ENCODE results near the gene CTU2. TPM values are rescaled to one million over a fixed set of nuclear protein-coding genes. Genes with fewer than 3 reads are reported as not detected.
A peak's percentile ranks its signal among the peaks of the same experiment; 100 is the strongest.
"Not testable (repeated sequence)": the region's sequence is repeated elsewhere in the genome, so short reads cannot be mapped to it uniquely, and the experiment has no call there.

CTU2 gene
- total RNA-seq, 4 donors from 2014 or later, result 7.7 to 21.2 (median 13.6) TPM

- no peaks in the 10 kb centered on the region for H3K27me3 ChIP-seq
- peak overlapping the region; percentile 55 to 84 (median 57) for H3K27ac ChIP-seq
- no peaks in the 10 kb centered on the region for H3K36me3 ChIP-seq
- no peaks in the 10 kb centered on the region for H3K9me3 ChIP-seq
- TF ChIP-seq POLR2A (IDR thresholded peaks at IDR 0.05), result no peak
- no peak for TF ChIP-seq CTCF (IDR thresholded peaks at IDR 0.05)
- 3% methylated on average over 35 to 37 of the region's 49 CpGs for WGBS, 2 donors
- H3K4me3 ChIP-seq (replicated peaks in 1 of 3), result peak overlapping the region; percentile 82 to 97 (median 93)
- H3K4me1 ChIP-seq, result peaks cover 5 to 10% of the 10 kb centered on the region in 2 donors
- peak in 1 of 2 donors; percentile 47 for DNase-seq
- intact Hi-C loops (cut with DNase I), result no loop called here
Measured at GRCh38 chr16:88662222-88662842, 44.0 kb upstream of the CTU2 start.

GRCh38 chr16:88662843-88663606, 43.3 kb upstream of the CTU2 start, which contains the start of gene MVD:
TSS of gene MVD (minus strand) at chr16:88663091. CDS start at chr16:88663080, 11 bp downstream.
- Histone ChIP-seq H3K4me3 (replicated peaks in 1 of 3) (peak within 1 kb of the TSS; percentile 82 to 97 (median 93)), H3K9me3 (no peaks in the 10 kb centered on the region), H3K27me3 (no peaks in the 10 kb centered on the region), H3K4me1 (peaks cover 5 to 10% of the 10 kb centered on the region in 2 donors), H3K36me3 (no peaks in the 10 kb centered on the region), H3K27ac (peak within 1 kb of the TSS; percentile 55 to 84 (median 57))
- TF ChIP-seq CTCF (IDR thresholded peaks at IDR 0.05) (peak in 1 of 6 experiments; percentile 1), POLR2A (IDR thresholded peaks at IDR 0.05) (peak; percentile 62 to 91)
- DNase-seq, result peak; percentile 98
- intact Hi-C loops (cut with DNase I), result no loop called here
- 1 to 2% methylated on average over 20 to 22 of the region's 88 CpGs for WGBS, 2 donors

DNA sequence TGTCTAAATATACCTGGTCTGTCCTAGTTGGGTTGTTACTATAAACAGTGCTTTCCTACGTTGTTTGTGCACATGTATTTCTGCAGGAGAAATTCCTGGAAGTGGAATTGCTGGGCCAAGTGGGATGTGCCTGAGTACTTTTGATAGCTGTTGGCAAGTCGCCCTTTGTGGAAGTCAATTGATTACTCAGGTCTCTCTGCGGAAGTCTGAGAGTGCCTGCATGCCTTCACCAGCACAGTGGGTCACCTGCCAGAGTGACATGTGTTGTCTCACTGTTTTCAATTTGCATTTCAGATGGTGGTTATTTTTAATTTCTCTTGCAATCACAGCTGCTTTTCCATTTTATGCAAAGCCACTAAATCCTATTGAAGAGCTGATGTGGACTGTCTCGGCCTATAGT, 41.2 kb upstream of the CTU2 start:
- Histone ChIP-seq H3K27ac (peak overlapping the region in 1 of 3 donors; percentile 1), H3K36me3 (no peaks in the 10 kb centered on the region), H3K9me3 (no peaks in the 10 kb centered on the region), H3K27me3 (no peaks in the 10 kb centered on the region), H3K4me3 (replicated peaks in 1 of 3) (no peak overlapping the region), H3K4me1 (peaks cover 5 to 10% of the 10 kb centered on the region in 2 donors)
- DNase-seq, result peak; percentile 18 to 41
- intact Hi-C loops (cut with DNase I), result no loop called here
- no peak for TF ChIP-seq CTCF (IDR thresholded peaks at IDR 0.05)
- TF ChIP-seq POLR2A (IDR thresholded peaks at IDR 0.05), result no peak
- WGBS, 2 donors, result 55 to 66% methylated on average over 4 of the region's 4 CpGs

GRCh38 chr16:88665570-88665969, 40.7 kb upstream of the CTU2 start:
- TF ChIP-seq CTCF (IDR thresholded peaks at IDR 0.05) (no peak), POLR2A (IDR thresholded peaks at IDR 0.05) (no peak)
- H3K36me3 ChIP-seq, result no peaks in the 10 kb centered on the region
- DNase-seq, result no peak
- peaks cover 5 to 10% of the 10 kb centered on the region in 2 donors for H3K4me1 ChIP-seq
- H3K27me3 ChIP-seq, result no peaks in the 10 kb centered on the region
- WGBS, 2 donors, result 94% methylated on average over 3 of the region's 3 CpGs
- H3K27ac ChIP-seq, result peak overlapping the region in 1 of 3 donors; percentile 1
- no peaks in the 10 kb centered on the region for H3K9me3 ChIP-seq
- no peak overlapping the region for H3K4me3 ChIP-seq (replicated peaks in 1 of 3)
- intact Hi-C loops (cut with DNase I), result no loop called here

DNA sequence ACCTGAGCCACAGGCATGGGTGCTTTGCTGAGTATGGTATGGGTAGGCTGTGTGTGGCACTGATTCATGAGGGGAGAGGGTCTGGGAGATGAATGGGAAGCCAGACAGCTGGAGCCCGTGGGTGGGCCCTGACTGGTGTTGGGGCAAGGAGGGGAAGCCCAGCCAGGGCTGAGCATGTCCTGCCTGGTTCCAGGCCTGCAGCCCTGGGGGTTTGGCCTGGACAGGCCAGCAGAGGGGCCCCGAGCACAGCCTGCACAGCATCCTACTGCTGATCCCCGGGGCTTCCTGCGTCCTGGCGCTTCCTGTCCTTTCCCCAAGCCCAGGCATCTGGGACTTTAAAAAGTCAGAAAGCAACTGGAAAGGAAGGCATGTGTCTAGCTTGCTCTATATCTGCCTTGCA, 38.8 kb upstream of the CTU2 start:
- TF ChIP-seq CTCF (IDR thresholded peaks at IDR 0.05), result no peak
- no peak for TF ChIP-seq POLR2A (IDR thresholded peaks at IDR 0.05)
- no peak overlapping the region for H3K4me3 ChIP-seq (replicated peaks in 1 of 3)
- no peak overlapping the region for H3K27ac ChIP-seq
- H3K4me1 ChIP-seq, result peaks cover 0 to 6% of the 10 kb centered on the region in 2 donors
- no peaks in the 10 kb centered on the region for H3K27me3 ChIP-seq
- no peak for DNase-seq
- WGBS, 2 donors, result 56 to 73% methylated on average over 5 of the region's 5 CpGs
- H3K36me3 ChIP-seq, result no peaks in the 10 kb centered on the region
- no peaks in the 10 kb centered on the region for H3K9me3 ChIP-seq
- intact Hi-C loops (cut with DNase I), result no loop called here

- 95 to 96% methylated on average over 8 of the region's 8 CpGs for WGBS, 2 donors
- H3K27ac ChIP-seq; H3K9me3 ChIP-seq; H3K27me3 ChIP-seq; H3K4me3 ChIP-seq (replicated peaks in 1 of 3); H3K36me3 ChIP-seq; H3K4me1 ChIP-seq; intact Hi-C loops (cut with DNase I); DNase-seq: not testable (repeated sequence)
Measured at GRCh38 chr16:88669493-88669892, 36.8 kb upstream of the CTU2 start.

Data from thyroid gland (tissue), 4 donors.